HCT116 (cell line): ENCODE measurements around the gene CIROP. TPM values are rescaled to one million over a fixed set of nuclear protein-coding genes. Genes with fewer than 3 reads are reported as not detected.

Experiments
- ATAC-seq: fragments of 200-7000 bp; cut with Tn5 transposase; 2 replicates; pipeline ENCODE4 v1.9.1; 2020; ENCODE audit warnings: mild to moderate bottlenecking, moderate library complexity
- BruUV-seq: library from RNA; stranded (reverse); fragments of 400-500 nt; replicated peaks from 2 replicates; lab custom pipeline; 2021; lab: Mats Ljungman, UMichigan
- CTCF ChIA-PET: fragments of 300-600 bp; sonication (Branson Sonifier 250); formaldehyde crosslinking; loops from one replicate; lab custom pipeline; 2021; ENCODE audit warnings: antibody characterized with exemption; lab: Charles Lee
- POLR2A ChIA-PET: fragments of 300-600, 350-600 bp; sonication (Branson Sonifier 250); formaldehyde crosslinking; loops from one replicate; lab custom pipeline; 2021; ENCODE audit warnings: antibody characterized with exemption; lab: Charles Lee
- RAD21 ChIA-PET, 2 experiments: fragments of 300-600 bp; sonication (Branson Sonifier 250); formaldehyde crosslinking; loops; one replicate each; lab custom pipeline; 2023; ENCODE audit warnings: low total read pairs in 2 of 2; ENCODE audit not compliant: uncharacterized antibody in 2 of 2, unreplicated experiment in 2 of 2, low non-redundant PET in 1 of 2; lab: Charles Lee
- DNase-seq: peaks from one replicate; pipeline ENCODE4 v3.0.0-alpha.2; 2010; ENCODE audit warnings: low read depth, low spot score
- H2AFZ ChIP-seq: fragments of 200-600 bp; shearing (Covaris generic), sonication (generic); 2 replicates; pipeline ENCODE4 v1.6.1; 2017; ENCODE audit warnings: low read depth, mixed run types, mixed read lengths, antibody characterized with exemption, low read length; ENCODE audit not compliant: poor library complexity, severe bottlenecking
- H3K27ac ChIP-seq: 2 replicates; pipeline ENCODE4 v1.5.1; 2012; ENCODE audit warnings: low read depth, low read length
- H3K27me3 ChIP-seq: fragments of 200-600 bp; sonication (generic); 2 replicates; pipeline ENCODE4 v1.6.1; 2016; ENCODE audit warnings: mixed run types, low read length, mixed read lengths; ENCODE audit not compliant: insufficient read depth
- H3K36me3 ChIP-seq, 2 experiments: fragments of 200-500 bp in 1 of 2; fragments of 200-600 bp in 1 of 2; sonication (Bioruptor generic) in 1 of 2; sonication (generic) in 1 of 2; 2 replicates each; pipeline versions ENCODE4 v1.5.1 to v1.6.1; 2014 to 2016; ENCODE audit warnings: low read length in 2 of 2, inconsistent platforms in 1 of 2, mixed read lengths in 1 of 2, mixed run types in 1 of 2; ENCODE audit not compliant: insufficient read depth in 2 of 2, control insufficient read depth in 1 of 2
- H3K4me1 ChIP-seq, 2 experiments: fragments of 200-600 bp in 1 of 2; sonication (generic) in 1 of 2; 2 replicates each; pipeline versions ENCODE4 v1.5.1 to v1.6.1; 2012 to 2017; ENCODE audit warnings: low read length in 2 of 2, inconsistent platforms in 1 of 2, mild to moderate bottlenecking in 1 of 2, mixed read lengths in 1 of 2, mixed run types in 1 of 2, moderate library complexity in 1 of 2; ENCODE audit not compliant: insufficient read depth in 2 of 2, control insufficient read depth in 1 of 2
- H3K4me2 ChIP-seq: fragments of 200-600 bp; sonication (generic); 2 replicates; pipeline ENCODE4 v1.6.1; 2017; ENCODE audit warnings: mixed run types, low read length, mixed read lengths
- H3K4me3 ChIP-seq, 2 experiments: fragments of 200-600 bp in 1 of 2; sonication (generic) in 1 of 2; replicated peaks in 1 of 2; 2 replicates each; pipeline ENCODE4 v1.5.1; 2011 to 2016; ENCODE audit warnings: low read length in 2 of 2, control low read depth in 1 of 2, low read depth in 1 of 2, mild to moderate bottlenecking in 1 of 2, mixed read lengths in 1 of 2, mixed run types in 1 of 2
- H3K79me2 ChIP-seq: fragments of 200-600 bp; sonication (generic); 2 replicates; pipeline ENCODE4 v1.6.1; 2017; ENCODE audit warnings: mild to moderate bottlenecking, mixed run types, low read length, moderate library complexity, mixed read lengths; ENCODE audit not compliant: insufficient read depth
- H3K9ac ChIP-seq: fragments of 200-600 bp; sonication (generic); 2 replicates; pipeline ENCODE4 v1.6.1; 2016; ENCODE audit warnings: low read length, mixed read lengths
- H3K9me2 ChIP-seq: fragments of 200-600 bp; sonication (generic), shearing (Covaris generic); 2 replicates; pipeline ENCODE4 v1.6.1; 2017; ENCODE audit warnings: mixed run types, mild to moderate bottlenecking, moderate library complexity; ENCODE audit not compliant: insufficient read depth
- H3K9me3 ChIP-seq, 2 experiments: fragments of 200-500 bp in 1 of 2; fragments of 200-600 bp in 1 of 2; sonication (Bioruptor generic) in 1 of 2; sonication (generic) in 1 of 2; 2 replicates each; pipeline ENCODE4 v1.6.1; 2014 to 2017; ENCODE audit warnings: low read length in 2 of 2, mixed read lengths in 2 of 2, inconsistent platforms in 1 of 2, low read depth in 1 of 2, mild to moderate bottlenecking in 1 of 2, mixed run types in 1 of 2, moderate library complexity in 1 of 2; ENCODE audit not compliant: control insufficient read depth in 1 of 2, insufficient read depth in 1 of 2
- H4K20me1 ChIP-seq: fragments of 200-600 bp; sonication (generic), shearing (Covaris generic); 2 replicates; pipeline ENCODE4 v1.6.1; 2017; ENCODE audit warnings: mixed run types, mild to moderate bottlenecking, moderate library complexity; ENCODE audit not compliant: insufficient read depth
- CBX3 ChIP-seq: IDR thresholded peaks from 2 replicates; pipeline ENCODE4 v1.6.1; 2012; ENCODE audit warnings: low read depth
- CEBPB ChIP-seq: IDR thresholded peaks from 2 replicates; pipeline ENCODE4 v1.6.1; 2012; ENCODE audit warnings: low read depth
- EGR1 ChIP-seq: IDR thresholded peaks from 2 replicates; pipeline ENCODE4 v1.6.1; 2012; ENCODE audit warnings: low read depth
- EZH2 ChIP-seq: fragments of 200-600 bp; sonication (generic); IDR thresholded peaks from 2 replicates; pipeline ENCODE4 v1.6.1; 2017; ENCODE audit warnings: antibody characterized with exemption, mixed run types
- FOSL1 ChIP-seq: IDR thresholded peaks from 2 replicates; pipeline ENCODE4 v1.6.1; 2012; ENCODE audit warnings: low read depth
- POLR2A ChIP-seq: IDR thresholded peaks from 2 replicates; pipeline ENCODE4 v1.7.0; 2011; ENCODE audit warnings: borderline replicate concordance; ENCODE audit not compliant: insufficient read depth, insufficient read length; ENCODE audit errors: extremely low read depth
- POLR2AphosphoS5 ChIP-seq: IDR thresholded peaks from 2 replicates; pipeline ENCODE4 v1.6.1; 2011; ENCODE audit warnings: mild to moderate bottlenecking, low read depth, low read length, moderate library complexity
- SP1 ChIP-seq: IDR thresholded peaks from 2 replicates; pipeline ENCODE4 v1.6.1; 2012; ENCODE audit warnings: low read depth
- SRF ChIP-seq: IDR thresholded peaks from 2 replicates; pipeline ENCODE4 v1.6.1; 2012; ENCODE audit warnings: low read depth
- TCF7L2 ChIP-seq: IDR thresholded peaks from 2 replicates; pipeline ENCODE4 v1.7.0; 2011; ENCODE audit warnings: borderline replicate concordance, inconsistent platforms; ENCODE audit not compliant: insufficient read depth, insufficient read length; ENCODE audit errors: extremely low read depth
- ZBTB33 ChIP-seq: IDR thresholded peaks from 2 replicates; pipeline ENCODE4 v1.6.1; 2011; ENCODE audit warnings: mild to moderate bottlenecking, low read length, moderate library complexity; ENCODE audit not compliant: insufficient replicate concordance; ENCODE audit errors: extremely low read depth
- ZNF274 ChIP-seq: fragments of 200-500 bp; sonication (Bioruptor generic); IDR thresholded peaks from 2 replicates; pipeline ENCODE4 v1.6.1; 2014; ENCODE audit warnings: mild to moderate bottlenecking, low read depth, low read length, inconsistent platforms
- intact Hi-C: fragments of 100-400 bp; cut with micrococcal nuclease; formaldehyde crosslinking; loops from 2 replicates; pipeline ENCODE4 v1.10.0; 2022
- total RNA-seq: library from RNA; stranded (reverse); gene quantifications from one replicate; pipeline ENCODE4 v1.2.1, GENCODE V29; 2021; ENCODE audit not compliant: unreplicated experiment

Gene CIROP
- total RNA-seq, 1 experiment from 2014 or later = not detected

- ChIA-PET RAD21 (no interaction called here), CTCF (no interaction called here), POLR2A (no interaction called here)
- H3K27me3 ChIP-seq = no peaks in the 10 kb centered on the region
- no peaks in the 10 kb centered on the region for H3K4me1 ChIP-seq
- no peak overlapping the region for H3K9ac ChIP-seq
- no TSS peak for BruUV-seq
- H3K9me2 ChIP-seq = no peaks in the 10 kb centered on the region
- TF ChIP-seq ZNF274 (no peak), POLR2A (no peak), EGR1 (no peak), CBX3 (no peak), SP1 (no peak), POLR2AphosphoS5 (no peak), TCF7L2 (no peak), FOSL1 (no peak), CEBPB (no peak), SRF (no peak), EZH2 (no peak), ZBTB33 (no peak)
- no peak overlapping the region for H3K4me2 ChIP-seq
- intact Hi-C loops = no loop called here
- no peak overlapping the region for H3K4me3 ChIP-seq
- no peak overlapping the region for H3K27ac ChIP-seq
- no peak for DNase-seq
- H3K9me3 ChIP-seq = no peaks in the 10 kb centered on the region
- no peaks in the 10 kb centered on the region for H3K36me3 ChIP-seq
- no peaks in the 10 kb centered on the region for H4K20me1 ChIP-seq
- ATAC-seq = no peak
- H3K79me2 ChIP-seq = no peaks in the 10 kb centered on the region
- no peak overlapping the region for H2AFZ ChIP-seq
Observed at GRCh38 chr14:23132970-23133369, 28.2 kb upstream of the CIROP start.
